Activated effector memory CD4-positive, alpha-beta T cell treated with anti-CD3 and anti-CD28 coated beads, Interleukin-2, amount 50 U/mL, for 16 hours (primary cell): ENCODE results near the gene MAPK14.
"Not testable (repeated sequence)": the region's sequence is repeated elsewhere in the genome, so short reads cannot be mapped to it uniquely, and the experiment has no call there.

Source experiments
- DNase-seq: peaks from one replicate; pipeline ENCODE4 v3.0.0-alpha.2; 2020

MAPK14 gene

GRCh38 chr6:36109092-36109491 is 81.5 kb downstream of the MAPK14 start:
- DNase-seq: no peak

GRCh38 chr6:36110050-36110449 is 82.4 kb downstream of the MAPK14 start:
- DNase-seq: no peak

GRCh38 chr6:36110863-36111262 is 83.3 kb downstream of the MAPK14 start:
- DNase-seq: no peak

- no peak for DNase-seq
Observed at GRCh38 chr6:36111526-36111925, 83.9 kb downstream of the MAPK14 start.

GRCh38 chr6:36113049-36113448 is 85.4 kb downstream of the MAPK14 start:
- no peak for DNase-seq

- no peak for DNase-seq
Observed at GRCh38 chr6:36113703-36114102, 86.1 kb downstream of the MAPK14 start.

GRCh38 chr6:36114798-36115408 is 87.3 kb downstream of the MAPK14 start:
- no peak for DNase-seq

- DNase-seq: no peak
Observed at GRCh38 chr6:36115412-36115811, 87.8 kb downstream of the MAPK14 start.

GRCh38 chr6:36116066-36116864 is 88.7 kb downstream of the MAPK14 start:
- DNase-seq: no peak

GRCh38 chr6:36116943-36117342 is 89.3 kb downstream of the MAPK14 start:
- DNase-seq: no peak

GRCh38 chr6:36117658-36118549 is 90.3 kb downstream of the MAPK14 start:
- DNase-seq: no peak

GRCh38 chr6:36118550-36119107 is 91.0 kb downstream of the MAPK14 start:
- DNase-seq: peak; percentile 87

- no peak for DNase-seq
Observed at GRCh38 chr6:36119209-36119608, 91.6 kb downstream of the MAPK14 start.

- DNase-seq: no peak
Observed at GRCh38 chr6:36120018-36120417, 92.4 kb downstream of the MAPK14 start.

- DNase-seq: peak; percentile 90
Observed at GRCh38 chr6:36120539-36120938, 92.9 kb downstream of the MAPK14 start.

- peak; percentile 86 for DNase-seq
Observed at GRCh38 chr6:36120979-36121786, 93.6 kb downstream of the MAPK14 start.

- DNase-seq: no peak
Observed at GRCh38 chr6:36121787-36122494, 94.3 kb downstream of the MAPK14 start.

- DNase-seq: no peak
Observed at GRCh38 chr6:36122495-36123269, 95.1 kb downstream of the MAPK14 start.

- DNase-seq: peak; percentile 95
Observed at GRCh38 chr6:36123270-36124139, 95.9 kb downstream of the MAPK14 start.

GRCh38 chr6:36124346-36124745 is 96.7 kb downstream of the MAPK14 start:
- not testable (repeated sequence) for DNase-seq
